Measurements from ENCODE around the gene MINK1. TPM values are rescaled to one million over a fixed set of nuclear protein-coding genes. Genes with fewer than 3 reads are reported as not detected.

MINK1 gene
- total and polyA plus RNA-seq, 10 of the 15 experiments (the other 5 are each of a cell fraction or from before 2014, with no cell fraction given) = 0.08 to 55.6 (median 15.0) TPM

GRCh38 chr17:4895121-4895520 is 62.0 kb downstream of the MINK1 start:
- intact Hi-C loops (cut with micrococcal nuclease; ENCODE audit: unreplicated experiment) (no loop called here), in situ Hi-C loops (cut with MboI) (no loop called here)
- Histone ChIP-seq H3K9me3 (replicated peaks; ENCODE audit: control insufficient read depth, insufficient read depth, low read length) (no peaks in the 10 kb centered on the region; the same call in 2 of the 3 replicates), H3K4me3 (no peak overlapping the region), H2AFZ (ENCODE audit: control insufficient read depth, low read depth, low read length) (no peak overlapping the region), H4K20me1 (ENCODE audit: control insufficient read depth, insufficient read depth) (no peaks in the 10 kb centered on the region), H3K4me1 (ENCODE audit: control insufficient read depth, insufficient read depth, low read length) (peaks cover 6% of the 10 kb centered on the region; the same call in 1 of the 2 replicates), H3K36me3 (ENCODE audit: control insufficient read depth in 2 of 2, insufficient read depth in 2 of 2, low read length in 1 of 2) (peaks cover 6 to 23% of the 10 kb centered on the region in 2 experiments; a peak in 3 of 4 replicates), H3K27me3 (replicated peaks in 1 of 2; ENCODE audit: control insufficient read depth in 2 of 2, insufficient read depth in 2 of 2, low read length in 1 of 2) (no peaks in the 10 kb centered on the region), H3K9ac (ENCODE audit: control insufficient read depth, insufficient read depth, low read length) (no peak overlapping the region), H3K79me2 (ENCODE audit: control insufficient read depth, insufficient read depth, low read length) (no peaks in the 10 kb centered on the region), H3K4me2 (ENCODE audit: control insufficient read depth, insufficient read depth) (no peak overlapping the region), H3K27ac (ENCODE audit: control insufficient read depth, insufficient read depth) (no peak overlapping the region)
- no peak for DNase-seq (ENCODE audit: low read depth, low spot score)
- no peak for ATAC-seq
- BruUV-seq (replicated peaks) = no TSS peak
- FAIRE-seq = no peak
- no peak for TF ChIP-seq MLLT1 (IDR thresholded peaks at IDR 0.05)
- TF ChIP-seq ZNF622 (IDR thresholded peaks at IDR 0.05) = no peak
- no peak for TF ChIP-seq CEBPB (IDR thresholded peaks at IDR 0.05; ENCODE audit: borderline replicate concordance in 1 of 2, low read depth in 2 of 2, low read length in 2 of 2)
- no peak for TF ChIP-seq NRF1 (conservative IDR thresholded peaks at IDR 0.05; ENCODE audit: low read depth, low read length)
- no peak for TF ChIP-seq POLR2A (IDR thresholded peaks at IDR 0.05; ENCODE audit: low read depth, low read length)
- no peak for TF ChIP-seq ASH2L (IDR thresholded peaks at IDR 0.05; ENCODE audit: borderline replicate concordance, low read depth)
- TF ChIP-seq NR2F1 (conservative IDR thresholded peaks at IDR 0.05) = no peak
- TF ChIP-seq ZNF274 (IDR thresholded peaks at IDR 0.05; ENCODE audit: insufficient read depth, insufficient read length) = no peak
- TF ChIP-seq BMI1 (IDR thresholded peaks at IDR 0.05; ENCODE audit: borderline replicate concordance) = no peak
- TF ChIP-seq JUND (IDR thresholded peaks at IDR 0.05; ENCODE audit: low read depth, low read length) = no peak
- no peak for TF ChIP-seq BCL3 (IDR thresholded peaks at IDR 0.05; ENCODE audit: borderline replicate concordance, insufficient read depth, low read depth, low read length, poor library complexity, severe bottlenecking)
- no peak for TF ChIP-seq RCOR1 (conservative IDR thresholded peaks at IDR 0.05; ENCODE audit: low read depth, low read length)
- no peak for TF ChIP-seq POLR2AphosphoS5 (IDR thresholded peaks at IDR 0.05; ENCODE audit: low read length)
- CTCF ChIA-PET = no interaction called here
- SMC1A ChIA-PET (ENCODE audit: uncharacterized antibody, unreplicated experiment) = no interaction called here
- 95% methylated on average over 13 of the region's 13 CpGs for WGBS (ENCODE audit: insufficient coverage, insufficient replicate concordance, low lambda C conversion rate, missing lambda C conversion rate)
- POLR2A ChIA-PET = no interaction called here
- RAD21 ChIA-PET (ENCODE audit: unreplicated experiment) = no interaction called here
